HG02885 (cell line): ENCODE measurements around the gene DUSP5.
"Not testable (repeated sequence)": the region's sequence is repeated elsewhere in the genome, so short reads cannot be mapped to it uniquely, and the experiment has no call there.

Experiments used
- ATAC-seq: cut with Tn5 transposase; IDR thresholded peaks from one replicate; pipeline ENCODE4 v1.9.1; 2021; ENCODE audit warnings: mild to moderate bottlenecking; ENCODE audit not compliant: unreplicated experiment, poor library complexity

Gene DUSP5, protein sequence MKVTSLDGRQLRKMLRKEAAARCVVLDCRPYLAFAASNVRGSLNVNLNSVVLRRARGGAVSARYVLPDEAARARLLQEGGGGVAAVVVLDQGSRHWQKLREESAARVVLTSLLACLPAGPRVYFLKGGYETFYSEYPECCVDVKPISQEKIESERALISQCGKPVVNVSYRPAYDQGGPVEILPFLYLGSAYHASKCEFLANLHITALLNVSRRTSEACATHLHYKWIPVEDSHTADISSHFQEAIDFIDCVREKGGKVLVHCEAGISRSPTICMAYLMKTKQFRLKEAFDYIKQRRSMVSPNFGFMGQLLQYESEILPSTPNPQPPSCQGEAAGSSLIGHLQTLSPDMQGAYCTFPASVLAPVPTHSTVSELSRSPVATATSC

DNA sequence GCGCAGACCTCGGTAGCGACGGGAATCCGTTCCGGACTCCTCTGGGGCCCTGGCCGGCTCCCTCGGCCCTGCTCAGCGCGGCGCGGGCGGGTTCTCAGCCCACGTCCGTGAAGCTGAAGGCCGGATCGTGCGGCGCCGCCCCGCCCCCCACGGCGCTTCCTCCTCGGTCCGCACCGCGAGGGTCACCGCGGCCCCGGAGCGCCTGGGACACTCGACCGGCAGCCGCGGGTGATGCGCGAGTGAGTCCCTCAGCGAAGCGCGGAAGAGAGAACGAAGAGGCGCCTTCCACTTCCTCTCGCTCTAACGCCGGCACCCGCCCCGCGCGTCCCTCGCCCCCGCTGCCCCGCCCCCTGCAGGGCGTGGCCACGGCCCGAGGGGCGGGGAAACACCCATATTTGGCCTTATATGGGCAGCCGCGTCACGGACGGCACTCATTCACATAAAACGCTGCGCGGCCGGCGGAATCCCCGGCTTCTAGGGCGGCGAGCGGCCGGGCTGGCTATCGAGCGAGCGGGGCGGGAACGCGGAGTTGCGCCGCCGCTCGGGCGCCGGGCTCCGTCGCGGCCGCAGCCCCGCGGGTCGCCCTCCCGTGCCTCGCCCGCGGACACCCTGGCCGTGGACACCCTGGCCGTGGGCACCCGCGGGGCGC lies at the start of gene DUSP5:
Gene DUSP5, plus strand, starts transcription at position 470 of the 649 bp plus-strand sequence. CDS start 215 bp downstream, outside the sequence.
- peak; percentile 71 for ATAC-seq

DNA sequence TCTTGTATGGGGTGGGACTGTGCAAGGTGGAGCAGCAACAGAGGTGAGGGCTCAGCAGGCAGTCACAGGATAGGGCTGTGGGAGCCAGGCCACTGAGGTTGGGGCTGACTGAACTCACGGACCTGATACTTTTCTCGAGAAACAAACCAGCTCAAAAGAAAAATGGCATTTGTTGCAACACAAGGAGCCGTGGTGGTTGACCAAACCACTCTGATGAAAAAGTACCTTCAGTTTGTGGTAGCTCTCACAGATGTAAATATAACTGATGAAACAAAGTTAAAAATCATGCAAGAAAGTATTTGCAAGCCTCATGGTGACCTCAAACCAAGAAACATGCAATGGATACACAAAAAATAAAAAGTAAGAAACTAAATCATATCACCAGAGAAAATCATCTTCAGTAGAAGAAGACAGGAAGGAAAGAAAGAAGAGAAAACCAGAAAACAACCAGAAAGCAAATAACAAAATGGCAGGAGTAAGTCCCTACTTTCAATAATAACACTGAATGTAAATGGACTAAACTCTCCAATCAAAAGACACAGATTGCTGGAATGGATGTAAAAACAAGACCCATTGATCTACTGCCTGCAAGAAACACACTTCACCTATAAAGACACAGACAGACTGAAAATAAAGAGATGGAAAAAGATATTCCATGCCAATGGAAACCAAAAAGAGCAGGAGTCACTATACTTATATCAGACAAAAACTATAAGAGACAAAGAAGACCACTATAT lies 48.9 kb upstream of the DUSP5 start:
- no peak for ATAC-seq

DNA sequence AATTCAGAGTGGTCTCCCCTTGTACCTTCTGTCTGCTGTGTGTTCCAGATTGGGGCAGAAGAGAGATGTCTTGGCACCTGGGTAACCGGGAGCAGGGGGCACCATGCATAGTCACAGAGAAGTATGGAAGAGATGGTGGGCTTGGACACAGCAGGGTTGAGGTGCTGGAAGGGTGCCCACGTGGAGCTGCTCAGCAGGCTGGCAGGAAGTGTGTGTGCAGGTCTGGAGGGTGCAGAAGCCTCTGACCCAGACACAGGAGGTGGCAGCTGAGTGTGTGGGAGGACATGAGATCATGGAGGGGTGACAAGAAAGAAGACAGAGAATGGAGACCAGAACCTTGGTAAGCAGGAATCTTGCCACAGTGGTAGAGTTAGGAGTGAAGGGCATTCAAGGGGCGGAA lies 42.3 kb upstream of the DUSP5 start:
- ATAC-seq, result peak; percentile 48

DNA sequence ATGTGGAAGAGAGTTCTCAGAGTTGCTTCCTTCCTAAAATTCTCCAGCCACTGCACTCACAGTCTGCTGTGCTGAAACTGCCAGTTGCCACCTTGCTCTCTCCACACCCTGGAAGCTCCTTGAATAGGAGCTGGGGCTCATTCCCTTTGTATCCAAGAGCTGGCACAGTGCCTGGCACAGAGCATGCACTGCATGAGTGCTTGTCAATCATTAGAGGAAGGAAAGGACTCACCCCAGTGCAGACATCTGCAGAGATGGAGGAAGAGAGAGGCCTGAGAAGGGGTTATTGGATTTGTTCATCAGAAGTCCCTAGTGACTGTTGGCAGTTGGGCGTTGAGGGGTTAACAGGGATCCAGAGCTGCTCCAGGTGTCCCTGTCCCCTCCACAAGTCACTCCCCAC lies 41.7 kb upstream of the DUSP5 start:
- ATAC-seq, result no peak

DNA sequence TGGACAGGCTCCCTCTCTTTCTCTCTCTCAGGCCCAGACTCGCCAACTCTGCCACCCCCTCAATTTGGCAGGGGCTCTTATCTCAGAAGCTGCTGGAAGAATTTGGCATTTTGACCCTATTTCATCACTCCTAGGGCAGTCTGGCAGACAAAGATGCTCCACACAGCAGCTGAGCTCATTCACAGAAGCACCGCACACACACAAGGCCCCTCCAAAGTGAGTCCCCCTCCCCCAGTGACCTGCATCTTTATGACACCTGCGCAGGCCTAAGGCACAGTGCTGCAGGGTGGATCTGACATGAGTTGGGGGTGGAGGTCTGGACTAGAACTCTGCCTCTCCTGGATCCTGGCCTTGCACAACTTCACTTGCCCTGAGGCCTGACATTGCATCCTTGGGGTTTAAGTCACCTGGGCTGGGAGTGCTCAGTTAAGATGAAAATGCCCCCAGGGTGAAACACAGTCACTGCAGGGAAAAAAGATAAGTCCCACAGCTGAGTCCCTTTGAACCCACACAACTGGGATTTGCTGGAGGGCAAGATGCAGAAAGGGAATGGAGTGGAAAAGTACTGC lies 41.1 kb upstream of the DUSP5 start:
- no peak for ATAC-seq

DNA sequence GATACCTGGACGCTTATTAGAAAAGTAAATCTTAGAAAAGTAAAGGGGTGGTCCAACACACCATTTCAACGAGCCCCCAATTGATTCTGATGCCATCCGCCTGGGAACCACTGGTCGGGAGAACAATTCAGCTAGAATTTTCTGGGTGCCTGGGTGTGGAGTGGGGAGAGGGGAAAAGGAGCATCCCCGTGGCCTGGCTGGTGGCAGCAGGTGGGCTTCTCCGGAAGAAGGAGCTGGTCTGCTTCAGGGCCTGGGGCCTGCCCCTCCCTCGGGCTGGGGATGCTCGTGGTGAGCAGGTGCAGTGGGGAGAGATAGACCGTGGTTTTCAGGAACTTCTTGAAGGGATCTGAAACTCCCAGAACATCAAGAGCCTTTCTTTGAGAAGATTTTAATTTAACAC lies 39.9 kb upstream of the DUSP5 start:
- peak; percentile 13 for ATAC-seq

DNA sequence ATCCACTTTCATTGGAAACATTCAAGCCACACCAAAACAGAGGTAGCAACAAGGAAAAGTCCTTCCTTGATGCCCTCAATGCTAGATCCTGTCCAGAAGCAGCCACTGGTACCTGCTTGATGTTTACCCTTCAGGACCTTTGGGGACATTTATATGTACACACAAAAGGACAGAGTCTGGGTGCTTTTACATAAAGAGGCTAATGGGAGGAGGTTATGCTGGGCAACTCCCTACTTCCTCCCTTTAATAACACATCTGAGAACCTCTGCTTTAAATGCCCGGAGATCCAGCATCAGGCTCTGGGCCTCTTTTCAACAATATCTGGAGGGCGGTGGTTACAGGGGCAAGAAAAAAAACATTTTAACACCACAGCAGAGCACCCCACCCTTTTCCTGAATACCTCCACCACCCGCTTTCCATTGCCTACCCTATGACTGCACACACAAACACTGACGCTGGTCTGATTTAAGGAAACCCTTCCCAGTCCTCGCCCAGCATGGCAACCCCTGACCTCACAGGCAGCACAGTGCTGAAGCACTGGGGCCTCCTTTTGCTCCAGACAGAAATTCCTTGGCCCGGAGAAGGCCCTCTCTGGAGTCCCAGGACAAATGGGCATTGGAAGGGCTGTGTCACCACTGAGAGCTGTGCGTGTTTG lies 39.3 kb upstream of the DUSP5 start:
- ATAC-seq, result peak; percentile 34

DNA sequence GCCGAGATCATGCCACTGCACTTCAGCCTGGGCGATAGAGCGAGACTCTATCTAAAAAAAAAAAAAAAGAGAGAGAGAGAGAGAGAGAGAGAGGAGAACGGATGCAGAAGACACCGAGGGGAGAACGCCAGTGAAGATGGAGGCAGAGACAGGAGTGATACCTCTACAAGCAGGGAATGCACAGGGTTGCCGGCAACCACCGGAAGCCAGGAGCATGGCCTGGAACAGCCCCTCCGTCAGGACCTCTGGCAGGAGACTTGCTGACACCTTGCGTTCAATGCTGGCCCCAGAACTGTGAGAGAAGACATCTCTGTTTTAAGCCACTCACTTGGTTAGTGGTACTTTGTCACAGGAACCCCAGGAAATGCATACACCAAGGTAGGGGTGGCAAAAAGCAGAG lies 38.1 kb upstream of the DUSP5 start:
- no peak for ATAC-seq

DNA sequence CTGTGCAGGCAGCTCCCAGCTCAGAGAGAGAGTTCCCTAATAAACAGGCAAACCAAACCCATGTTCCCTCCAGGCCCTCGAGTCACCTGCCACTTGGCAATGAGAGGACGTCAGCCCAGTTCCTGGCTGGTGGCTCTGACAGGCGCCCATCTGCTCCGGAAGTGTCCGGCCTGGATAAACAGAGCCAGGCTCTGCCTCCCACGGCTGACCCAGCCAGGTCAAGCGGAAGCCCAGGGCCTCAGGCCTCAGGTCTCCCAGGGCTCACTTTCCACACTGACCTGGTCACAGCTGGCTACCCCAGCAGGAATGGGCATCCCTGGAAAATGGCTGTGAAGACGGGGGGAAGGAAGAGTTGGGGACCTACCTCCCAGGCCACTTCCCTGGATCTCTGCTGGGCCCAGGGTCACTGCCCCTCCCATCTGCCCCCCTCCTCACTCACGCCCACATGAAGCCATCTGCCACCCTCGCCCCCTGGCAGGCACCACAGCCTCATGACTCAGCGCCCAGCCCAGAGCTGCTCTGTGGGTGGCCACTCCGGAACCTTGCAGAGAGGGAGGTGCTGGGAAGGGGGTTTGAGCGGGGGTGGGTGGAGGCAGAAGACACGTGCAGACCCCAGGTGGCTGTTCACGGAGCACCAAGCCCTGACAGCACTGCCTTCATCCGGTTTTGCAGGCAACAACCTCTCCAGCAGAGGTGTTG lies 37.4 kb upstream of the DUSP5 start:
- no peak for ATAC-seq

DNA sequence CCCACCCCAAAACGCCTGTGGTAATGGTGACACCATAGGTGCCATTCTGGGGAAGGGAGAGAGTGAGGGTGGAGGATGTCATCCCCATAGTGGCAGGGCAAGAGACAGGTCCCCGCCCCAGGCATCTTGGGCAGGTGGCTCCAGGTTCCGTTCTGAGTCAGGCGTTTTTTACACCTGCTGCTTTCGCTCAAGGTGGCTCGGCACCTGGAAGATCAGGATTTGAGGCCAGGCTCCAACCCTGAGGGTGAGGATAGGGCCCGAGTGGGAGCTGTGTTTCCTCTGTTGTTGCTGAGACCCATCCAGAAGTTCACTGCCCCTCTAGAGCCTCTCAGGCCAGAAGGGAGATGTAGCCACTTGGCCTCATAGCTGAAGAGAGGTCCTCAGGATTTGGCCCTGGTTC lies 36.6 kb upstream of the DUSP5 start:
- ATAC-seq, result no peak

DNA sequence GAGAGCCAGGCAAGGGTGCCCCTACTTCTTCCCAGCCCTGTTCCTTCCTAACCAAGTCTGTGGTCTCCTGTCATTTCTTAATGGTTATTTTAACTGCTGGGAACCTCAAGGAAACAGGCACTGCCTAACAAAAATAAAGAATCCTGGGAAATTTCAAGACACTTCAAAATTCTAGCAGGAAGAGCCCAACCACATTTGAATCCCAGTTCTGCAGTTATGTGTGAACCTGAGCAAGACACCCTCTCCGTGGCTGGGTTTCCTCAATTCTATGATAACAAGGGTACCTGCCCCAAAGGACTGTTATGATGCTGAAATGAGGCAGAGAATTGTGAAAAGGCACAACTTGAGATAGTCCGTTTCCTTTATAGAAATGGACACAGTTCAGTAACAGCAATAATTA lies 36.2 kb upstream of the DUSP5 start:
- no peak for ATAC-seq

DNA sequence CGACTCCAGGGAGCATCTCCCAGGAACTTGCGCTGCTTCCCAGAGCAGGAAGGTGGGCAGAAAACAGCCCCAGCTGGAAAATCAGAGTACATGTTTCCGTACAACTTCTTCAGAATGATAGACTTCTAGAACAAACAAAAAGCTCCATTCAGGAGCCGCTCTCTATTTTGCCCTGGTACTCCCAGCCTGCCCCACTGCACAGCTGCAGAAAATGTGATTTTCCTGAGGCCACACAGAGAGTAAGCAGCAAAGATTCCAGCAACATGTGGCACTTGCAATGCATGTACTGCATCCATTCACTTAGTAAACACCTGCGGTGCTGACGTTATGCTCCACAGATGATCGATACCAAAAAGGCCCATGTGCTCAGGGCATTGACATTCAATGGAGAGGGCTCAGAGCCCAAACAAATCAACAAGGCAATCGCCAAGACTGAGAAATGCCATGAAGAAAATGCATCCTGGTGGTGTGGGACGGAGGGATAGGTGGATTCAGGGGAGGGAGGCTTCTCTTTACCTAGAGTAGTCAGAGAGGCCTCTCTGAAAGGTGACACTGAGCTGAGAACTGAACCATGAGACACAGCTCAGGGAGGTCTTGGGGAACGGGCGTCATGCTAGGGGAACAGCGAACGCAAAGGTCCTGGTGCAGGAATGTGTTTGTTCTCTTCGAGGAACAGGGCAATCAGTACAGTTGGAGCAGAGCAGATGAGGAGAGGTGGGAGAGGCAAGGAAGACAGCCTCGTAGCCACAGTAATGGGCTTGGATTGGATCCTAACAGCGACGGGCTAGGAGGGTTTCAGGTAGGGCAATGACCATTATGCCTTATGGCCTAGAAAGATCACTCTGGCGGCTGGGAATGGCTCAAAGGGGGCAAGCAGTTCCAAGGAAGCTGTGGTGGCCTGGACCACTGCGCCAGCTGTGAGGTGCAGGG lies 35.3 kb upstream of the DUSP5 start:
- ATAC-seq, result no peak

DNA sequence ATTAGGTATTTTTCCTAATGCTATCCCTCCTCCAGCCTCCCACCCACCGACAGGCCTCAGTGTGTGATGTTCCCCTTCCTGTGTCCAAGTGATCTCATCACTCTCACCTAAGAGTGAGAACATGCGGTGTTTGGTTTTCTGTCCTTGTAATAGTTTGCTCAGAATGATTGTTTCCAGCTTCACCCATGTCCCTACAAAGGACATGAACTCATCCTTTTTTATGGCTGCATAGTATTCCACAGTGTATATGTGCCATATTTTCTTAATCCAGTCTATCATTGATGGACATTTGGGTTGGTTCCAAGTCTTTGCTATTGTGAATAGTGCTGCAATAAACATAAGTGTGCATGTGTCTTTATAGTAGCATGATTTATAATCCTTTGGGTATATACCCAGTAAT lies 29.4 kb upstream of the DUSP5 start:
- not testable (repeated sequence) for ATAC-seq

DNA sequence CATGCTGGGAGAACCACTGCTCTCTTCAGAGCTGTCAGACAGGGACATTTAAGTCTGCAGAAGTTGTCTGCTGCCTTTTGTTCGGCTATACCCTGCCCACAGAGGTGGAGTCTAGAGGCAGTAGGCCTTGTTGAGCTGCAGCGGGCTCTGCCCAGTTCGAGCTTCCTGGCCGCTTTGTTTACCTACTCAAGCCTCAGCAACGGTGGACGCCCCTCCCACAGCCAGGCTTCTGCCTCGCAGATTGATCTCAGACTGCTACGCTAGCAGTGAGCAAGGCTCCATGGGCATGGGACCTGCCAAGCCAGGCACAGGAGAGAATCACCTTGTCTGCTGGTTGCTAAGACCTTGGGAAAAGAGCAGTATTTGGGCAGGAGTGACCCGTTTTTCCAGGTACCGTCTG lies 27.2 kb upstream of the DUSP5 start:
- not testable (repeated sequence) for ATAC-seq

DNA sequence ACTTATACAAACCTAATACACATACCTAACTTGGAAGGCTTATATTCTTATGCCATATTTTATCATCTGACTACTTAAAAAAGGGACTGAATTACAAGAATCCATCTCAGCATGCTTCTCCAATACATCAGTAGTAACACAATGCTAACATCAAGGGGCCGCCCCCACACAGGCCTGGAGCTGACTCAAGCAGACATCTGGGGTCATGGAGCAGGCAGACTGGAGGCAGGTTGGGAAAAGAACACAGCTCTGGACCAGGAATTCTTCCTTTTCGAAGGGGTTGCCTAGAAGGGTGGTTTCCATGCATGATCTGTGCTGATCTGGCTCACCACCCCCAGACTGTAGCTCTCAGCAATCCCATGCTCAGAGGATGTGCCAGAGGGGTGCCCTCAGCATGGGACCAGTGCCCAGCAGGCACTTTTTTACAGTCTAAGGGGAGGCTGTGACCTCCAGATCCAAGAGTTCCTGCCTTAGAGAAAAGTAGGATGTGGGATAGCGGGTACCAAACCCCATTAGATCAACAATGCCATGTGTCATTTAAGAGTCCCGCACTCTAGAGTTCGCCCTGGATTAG lies 26.1 kb upstream of the DUSP5 start:
- ATAC-seq, result no peak

DNA sequence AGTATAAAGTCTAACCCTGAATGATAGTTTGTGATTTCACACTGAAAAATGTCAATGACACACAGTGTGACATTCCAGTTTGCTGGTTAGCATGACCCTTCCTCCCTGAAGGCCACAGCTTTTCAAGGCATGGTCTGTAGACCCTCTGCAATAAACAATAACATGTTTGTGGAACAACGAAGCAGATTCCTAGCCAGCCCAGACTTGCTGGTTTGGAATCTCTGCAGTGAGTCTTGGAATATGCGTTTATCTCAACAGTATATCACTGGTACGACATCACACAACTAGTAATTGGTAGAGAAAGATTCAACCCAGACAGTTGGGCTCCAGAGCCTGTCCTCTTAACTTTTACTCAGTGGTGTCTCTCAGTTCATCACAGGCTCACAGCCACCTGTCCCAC lies 23.7 kb upstream of the DUSP5 start:
- ATAC-seq, result no peak

DNA sequence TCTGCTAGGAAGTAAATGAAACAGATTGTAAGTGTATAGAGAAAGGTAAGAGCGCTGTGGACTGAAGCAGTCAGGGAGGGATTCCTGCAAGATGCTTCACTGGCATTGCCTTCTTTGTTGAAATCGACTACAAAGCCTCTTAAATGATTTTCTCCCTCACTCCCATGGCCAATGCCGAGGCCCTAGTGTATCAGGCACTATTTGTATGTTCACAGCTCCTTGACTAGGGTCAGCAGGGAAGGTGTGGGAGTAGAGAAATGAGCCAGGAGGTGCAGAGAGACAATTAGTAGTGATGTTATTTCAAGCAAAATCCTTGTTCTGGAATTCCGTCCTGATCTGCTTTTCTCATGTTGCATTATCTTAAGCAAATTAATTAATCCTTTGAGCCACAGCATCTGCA lies 22.9 kb upstream of the DUSP5 start:
- ATAC-seq, result no peak

DNA sequence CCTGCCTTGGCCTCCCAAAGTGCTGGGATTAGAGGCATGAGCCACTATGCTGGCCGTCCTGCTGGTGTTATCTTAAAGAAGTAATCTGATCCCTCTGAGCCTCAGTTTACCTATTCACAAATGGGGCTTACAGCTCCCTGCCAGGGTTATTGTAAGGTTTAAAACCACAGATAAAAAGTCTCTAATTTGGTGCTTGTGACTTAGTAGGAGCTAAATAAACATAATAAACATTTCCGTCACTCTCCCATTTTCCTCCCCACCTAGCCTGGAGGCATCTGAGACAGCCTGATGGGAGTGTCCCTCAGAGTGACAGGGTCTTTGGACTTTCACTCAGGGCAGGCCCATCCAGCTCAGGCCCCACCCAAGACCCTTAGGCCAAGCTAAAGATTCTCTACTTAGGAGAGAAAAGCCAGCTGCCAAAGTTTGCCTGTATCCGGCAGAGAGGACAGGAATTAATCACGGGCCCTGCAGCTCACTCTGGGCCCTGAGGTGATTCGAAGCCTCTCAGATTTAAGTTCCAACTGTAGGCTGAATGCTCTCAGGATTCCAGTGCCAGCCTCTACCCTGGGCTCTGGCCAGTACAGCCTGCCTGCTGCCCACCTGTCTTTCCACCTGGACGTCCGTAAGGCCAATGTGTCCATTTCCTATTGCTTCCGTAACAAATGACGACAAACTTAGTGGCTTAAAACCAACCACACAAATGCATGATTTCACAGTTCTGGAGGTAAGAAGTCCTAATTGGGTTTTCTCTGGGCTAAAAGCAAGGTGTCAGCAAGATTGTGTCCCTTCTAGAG lies 21.8 kb upstream of the DUSP5 start:
- ATAC-seq, result no peak
